Measurements from ENCODE around the gene PITHD1. TPM values are rescaled to one million over a fixed set of nuclear protein-coding genes. Genes with fewer than 3 reads are reported as not detected.

Gene PITHD1
- total RNA-seq, 1 donor from 2014 or later = 37.6 TPM

DNA sequence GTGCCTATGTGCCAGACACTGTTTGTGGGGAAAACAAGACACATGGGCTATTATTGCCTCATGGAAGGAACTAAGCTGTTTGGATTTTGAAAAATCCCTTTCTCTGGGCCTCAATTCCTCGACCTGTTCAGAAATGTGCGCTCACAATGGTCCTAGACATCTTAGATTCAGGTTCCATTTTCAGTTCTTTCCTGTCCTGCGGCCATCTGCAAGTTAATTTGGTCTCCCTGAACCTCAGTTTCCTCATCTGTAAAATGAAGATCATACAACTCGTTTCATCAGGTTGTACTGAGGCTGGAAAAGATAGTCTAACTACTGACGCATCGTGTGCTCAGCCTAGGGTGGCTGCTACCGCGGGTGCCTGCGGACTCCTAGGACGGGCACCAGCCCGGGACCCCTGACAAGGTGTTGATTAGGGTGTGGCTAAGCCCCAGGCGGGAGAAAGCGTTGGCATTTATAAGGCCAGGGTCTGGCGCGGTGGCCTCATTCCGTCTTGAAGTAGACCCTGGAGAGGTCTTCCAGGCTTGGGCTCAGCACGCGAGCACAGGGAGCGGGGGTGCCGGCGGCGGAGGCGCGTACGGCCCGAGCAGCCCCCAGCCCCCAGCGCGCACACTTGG lies 35.4 kb upstream of the PITHD1 start:
- peak overlapping the region; percentile 79 for H3K4me3 ChIP-seq (ENCODE audit: low read depth, low read length)
- TF ChIP-seq, protein P1, sequence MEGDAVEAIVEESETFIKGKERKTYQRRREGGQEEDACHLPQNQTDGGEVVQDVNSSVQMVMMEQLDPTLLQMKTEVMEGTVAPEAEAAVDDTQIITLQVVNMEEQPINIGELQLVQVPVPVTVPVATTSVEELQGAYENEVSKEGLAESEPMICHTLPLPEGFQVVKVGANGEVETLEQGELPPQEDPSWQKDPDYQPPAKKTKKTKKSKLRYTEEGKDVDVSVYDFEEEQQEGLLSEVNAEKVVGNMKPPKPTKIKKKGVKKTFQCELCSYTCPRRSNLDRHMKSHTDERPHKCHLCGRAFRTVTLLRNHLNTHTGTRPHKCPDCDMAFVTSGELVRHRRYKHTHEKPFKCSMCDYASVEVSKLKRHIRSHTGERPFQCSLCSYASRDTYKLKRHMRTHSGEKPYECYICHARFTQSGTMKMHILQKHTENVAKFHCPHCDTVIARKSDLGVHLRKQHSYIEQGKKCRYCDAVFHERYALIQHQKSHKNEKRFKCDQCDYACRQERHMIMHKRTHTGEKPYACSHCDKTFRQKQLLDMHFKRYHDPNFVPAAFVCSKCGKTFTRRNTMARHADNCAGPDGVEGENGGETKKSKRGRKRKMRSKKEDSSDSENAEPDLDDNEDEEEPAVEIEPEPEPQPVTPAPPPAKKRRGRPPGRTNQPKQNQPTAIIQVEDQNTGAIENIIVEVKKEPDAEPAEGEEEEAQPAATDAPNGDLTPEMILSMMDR (IDR thresholded peaks at IDR 0.05; ENCODE audit: insufficient read depth, low read length, poor library complexity, severe bottlenecking) = no peak
- no peak for DNase-seq (ENCODE audit: low read depth)
- H3K27me3 ChIP-seq (ENCODE audit: control insufficient read depth, insufficient read depth, low read length) = no peaks in the 10 kb centered on the region
- no peaks in the 10 kb centered on the region for H3K36me3 ChIP-seq (ENCODE audit: control insufficient read depth, insufficient read depth, low read length)

DNA sequence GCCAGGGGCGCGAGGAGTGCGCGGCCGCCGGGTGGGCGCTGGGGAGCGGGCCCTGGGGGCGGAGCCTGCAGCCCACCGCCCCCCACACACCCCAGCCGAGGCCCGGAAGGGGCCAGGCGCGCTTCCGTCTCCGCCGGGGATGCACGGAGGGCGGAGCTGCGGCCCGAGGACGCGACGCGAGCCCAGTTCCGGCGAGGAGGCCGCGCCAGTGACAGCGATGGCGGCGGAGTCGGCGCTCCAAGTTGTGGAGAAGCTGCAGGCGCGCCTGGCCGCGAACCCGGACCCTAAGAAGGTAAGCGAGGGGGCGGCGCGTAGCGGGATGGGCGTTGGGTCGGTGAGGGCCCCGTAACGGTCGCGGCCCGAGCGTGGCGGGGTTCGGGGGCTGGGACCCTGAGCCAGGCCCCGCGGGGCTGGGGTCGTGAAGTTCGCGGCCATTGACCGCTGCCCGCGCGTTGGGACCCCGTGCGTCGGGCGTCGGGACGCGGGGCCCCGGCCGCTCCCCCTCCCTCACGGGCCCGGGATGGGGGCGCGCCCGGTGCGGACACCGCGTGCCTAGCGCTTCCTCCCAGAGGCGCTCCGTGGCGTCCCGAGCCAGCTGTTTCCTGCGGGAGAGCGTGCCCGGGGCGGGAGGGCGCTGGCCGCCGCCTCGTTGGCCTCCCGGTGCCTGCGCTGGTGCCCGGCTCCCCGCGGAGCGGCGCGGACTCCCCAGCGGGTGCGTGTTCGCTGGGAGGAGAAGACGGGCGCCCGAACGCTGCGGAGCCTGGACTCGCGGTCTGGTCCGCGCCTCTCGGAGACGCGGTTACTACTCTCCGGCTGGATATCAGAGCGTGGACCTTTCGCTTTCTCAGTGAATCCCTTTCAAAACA lies 34.7 kb upstream of the PITHD1 start, which contains the start of gene ELOA:
TSS of gene ELOA (plus strand) at position 185 of the 866 bp plus-strand sequence. CDS start at position 218, 33 bp downstream.
- H3K4me3 ChIP-seq (ENCODE audit: low read depth, low read length) = peak within 1 kb of the TSS; percentile 79
- H3K27me3 ChIP-seq (ENCODE audit: control insufficient read depth, insufficient read depth, low read length) = no peaks in the 10 kb centered on the region
- TF ChIP-seq, protein P1 (IDR thresholded peaks at IDR 0.05; ENCODE audit: insufficient read depth, low read length, poor library complexity, severe bottlenecking) = no peak
- DNase-seq (ENCODE audit: low read depth) = no peak
- H3K36me3 ChIP-seq (ENCODE audit: control insufficient read depth, insufficient read depth, low read length) = no peaks in the 10 kb centered on the region

DNA sequence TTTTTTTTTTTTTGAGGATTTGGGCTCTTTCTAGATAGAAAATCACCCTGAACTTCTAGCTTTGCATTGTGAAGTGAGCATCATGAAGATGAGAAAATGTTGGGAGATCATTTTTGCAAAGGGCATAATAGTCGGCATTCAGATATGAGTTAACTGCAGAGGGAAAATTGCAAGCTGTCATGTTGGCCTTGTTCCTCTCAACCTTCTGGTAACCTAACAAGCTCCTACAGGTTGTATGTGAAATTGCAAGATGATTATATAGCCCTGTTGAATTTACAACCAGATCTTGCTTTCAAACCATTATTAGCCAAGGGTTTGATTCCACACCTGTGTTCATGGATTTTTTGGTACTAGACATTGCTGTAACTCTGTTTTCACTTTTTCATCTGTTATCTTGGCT lies 32.7 kb upstream of the PITHD1 start:
- no peak for DNase-seq (ENCODE audit: low read depth)
- H3K36me3 ChIP-seq (ENCODE audit: control insufficient read depth, insufficient read depth, low read length) = no peaks in the 10 kb centered on the region
- H3K4me3 ChIP-seq (ENCODE audit: low read depth, low read length) = no peak overlapping the region
- TF ChIP-seq, protein P1 (IDR thresholded peaks at IDR 0.05; ENCODE audit: insufficient read depth, low read length, poor library complexity, severe bottlenecking) = peak; percentile 44
- H3K27me3 ChIP-seq (ENCODE audit: control insufficient read depth, insufficient read depth, low read length) = no peaks in the 10 kb centered on the region

DNA sequence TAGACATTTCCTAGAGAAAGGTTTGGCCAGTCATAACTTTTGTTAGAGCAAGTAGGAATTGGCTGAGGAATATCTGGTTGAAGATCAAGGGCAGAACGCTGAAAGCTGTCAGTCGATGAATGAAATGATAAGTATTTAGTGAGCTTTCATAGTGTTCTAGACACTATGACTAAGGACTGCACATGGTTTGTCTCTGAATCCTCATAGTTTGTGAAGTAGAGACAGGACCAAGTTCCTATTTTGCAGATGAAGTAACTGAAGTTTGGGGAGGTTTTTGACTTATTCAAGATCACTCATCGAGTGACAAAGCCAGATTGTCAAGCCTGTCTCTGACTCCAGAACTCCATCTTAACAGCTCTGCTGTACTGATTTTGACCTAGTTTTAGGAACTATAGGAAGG lies 30.2 kb upstream of the PITHD1 start:
- DNase-seq (ENCODE audit: low read depth) = no peak
- Histone ChIP-seq H3K4me3 (ENCODE audit: low read depth, low read length) (no peak overlapping the region), H3K36me3 (ENCODE audit: control insufficient read depth, insufficient read depth, low read length) (no peaks in the 10 kb centered on the region), H3K27me3 (ENCODE audit: control insufficient read depth, insufficient read depth, low read length) (no peaks in the 10 kb centered on the region)
- TF ChIP-seq, protein P1 (IDR thresholded peaks at IDR 0.05; ENCODE audit: insufficient read depth, low read length, poor library complexity, severe bottlenecking) = no peak

DNA sequence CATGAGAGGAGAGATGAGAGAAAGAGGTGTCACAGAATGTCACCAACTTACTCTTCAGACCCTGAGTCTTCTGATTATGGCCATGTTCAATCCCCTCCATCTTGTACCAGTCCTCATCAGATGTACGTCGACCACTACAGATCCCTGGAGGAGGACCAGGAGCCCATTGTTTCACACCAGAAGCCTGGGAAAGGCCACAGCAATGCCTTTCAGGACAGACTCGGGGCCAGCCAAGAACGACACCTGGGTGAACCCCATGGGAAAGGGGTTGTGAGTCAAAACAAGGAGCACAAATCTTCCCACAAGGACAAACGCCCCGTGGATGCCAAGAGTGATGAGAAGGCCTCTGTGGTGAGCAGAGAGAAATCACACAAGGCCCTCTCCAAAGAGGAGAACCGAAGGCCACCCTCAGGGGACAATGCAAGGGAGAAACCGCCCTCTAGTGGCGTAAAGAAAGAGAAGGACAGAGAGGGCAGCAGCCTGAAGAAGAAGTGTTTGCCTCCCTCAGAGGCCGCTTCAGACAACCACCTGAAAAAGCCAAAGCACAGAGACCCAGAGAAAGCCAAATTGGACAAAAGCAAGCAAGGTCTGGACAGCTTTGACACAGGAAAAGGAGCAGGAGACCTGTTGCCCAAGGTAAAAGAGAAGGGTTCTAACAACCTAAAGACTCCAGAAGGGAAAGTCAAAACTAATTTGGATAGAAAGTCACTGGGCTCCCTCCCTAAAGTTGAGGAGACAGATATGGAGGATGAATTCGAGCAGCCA lies 27.0 kb upstream of the PITHD1 start:
- TF ChIP-seq, protein P1 (IDR thresholded peaks at IDR 0.05; ENCODE audit: insufficient read depth, low read length, poor library complexity, severe bottlenecking) = peak; percentile 77
- no peak for DNase-seq (ENCODE audit: low read depth)
- Histone ChIP-seq H3K27me3 (ENCODE audit: control insufficient read depth, insufficient read depth, low read length) (no peaks in the 10 kb centered on the region), H3K36me3 (ENCODE audit: control insufficient read depth, insufficient read depth, low read length) (no peaks in the 10 kb centered on the region), H3K4me3 (ENCODE audit: low read depth, low read length) (no peak overlapping the region)
